HepG2 (cell line): ENCODE data around the gene ATP7B. TPM values are rescaled to one million over a fixed set of nuclear protein-coding genes. Genes with fewer than 3 reads are reported as not detected.

Experiments
- ATAD3A ChIP-seq: sonication (generic); formaldehyde crosslinking; IDR thresholded peaks from 2 replicates; pipeline ENCODE4 v1.4.0; 2020; ENCODE audit warnings: missing genetic modification reagents
- ATF4 ChIP-seq, 2 experiments: fragments of 450-650 bp in 1 of 2; sonication (generic) in 1 of 2; formaldehyde crosslinking; IDR thresholded peaks; 2 replicates each; pipeline versions ENCODE4 v1.5.0 to v1.8.0; 2020 to 2022; ENCODE audit warnings: mild to moderate bottlenecking in 1 of 2, missing genetic modification reagents in 1 of 2
- CREB1 ChIP-seq, 2 experiments: fragments of 450-650 bp in 1 of 2; IDR thresholded peaks; 2 replicates each; pipeline ENCODE4 v1.6.1; 2016 to 2017; ENCODE audit warnings: control low read depth in 1 of 2, mild to moderate bottlenecking in 1 of 2, missing compliant biosample characterization in 1 of 2, missing genetic modification characterization in 1 of 2
- HIC2 ChIP-seq: sonication (generic); formaldehyde crosslinking; IDR thresholded peaks from 2 replicates; pipeline ENCODE4 v1.9.0; 2022; ENCODE audit warnings: low read depth, missing genetic modification reagents
- KDM6A ChIP-seq: IDR thresholded peaks from 2 replicates; pipeline ENCODE4 v1.6.1; 2016; ENCODE audit warnings: low read depth
- MAF1 ChIP-seq: sonication (generic); formaldehyde crosslinking; IDR thresholded peaks from 2 replicates; pipeline ENCODE4 v1.5.0; 2020; ENCODE audit warnings: missing genetic modification reagents, borderline replicate concordance
- MLLT10 ChIP-seq: sonication (generic); formaldehyde crosslinking; IDR thresholded peaks from 2 replicates; pipeline ENCODE4 v1.4.0; 2020; ENCODE audit warnings: missing genetic modification reagents
- NBN ChIP-seq: fragments of 450-650 bp; conservative IDR thresholded peaks from 2 replicates; pipeline ENCODE4 v1.6.1; 2017
- NFRKB ChIP-seq: fragments of 450-650 bp; IDR thresholded peaks from 2 replicates; pipeline ENCODE4 v1.6.1; 2017
- NKX3-1 ChIP-seq: sonication (generic); formaldehyde crosslinking; IDR thresholded peaks from 2 replicates; pipeline ENCODE4 v1.5.0; 2020; ENCODE audit warnings: missing genetic modification reagents
- NR3C1 ChIP-seq: sonication (generic); formaldehyde crosslinking; IDR thresholded peaks from 2 replicates; pipeline ENCODE4 v1.4.0; 2020; ENCODE audit warnings: missing genetic modification reagents
- SMYD3 ChIP-seq: sonication (generic); formaldehyde crosslinking; IDR thresholded peaks from 2 replicates; pipeline ENCODE4 v1.8.1; 2023; ENCODE audit warnings: mild to moderate bottlenecking, missing genetic modification reagents
- THAP8 ChIP-seq: sonication (generic); formaldehyde crosslinking; IDR thresholded peaks from 2 replicates; pipeline ENCODE4 v1.5.1; 2020; ENCODE audit warnings: missing genetic modification reagents, mild to moderate bottlenecking, borderline replicate concordance
- TRIM22 ChIP-seq: fragments of 450-650 bp; IDR thresholded peaks from 2 replicates; pipeline ENCODE4 v1.6.1; 2017
- U2AF2 ChIP-seq: fragments of 200-400 bp; formaldehyde crosslinking; IDR thresholded peaks from 2 replicates; pipeline ENCODE4 v1.6.1; 2017; ENCODE audit warnings: low read depth, mild to moderate bottlenecking, low read length
- ZBTB1 ChIP-seq: sonication (generic); formaldehyde crosslinking; IDR thresholded peaks from 2 replicates; pipeline ENCODE4 v1.4.0; 2020; ENCODE audit warnings: missing genetic modification reagents, borderline replicate concordance
- ZNF12 ChIP-seq: sonication (generic); formaldehyde crosslinking; IDR thresholded peaks from 2 replicates; pipeline ENCODE4 v1.5.0; 2020; ENCODE audit warnings: missing genetic modification reagents
- ZNF232 ChIP-seq: sonication (generic); formaldehyde crosslinking; IDR thresholded peaks from 2 replicates; pipeline ENCODE4 v1.4.0; 2020; ENCODE audit warnings: missing genetic modification reagents, borderline replicate concordance
- ZNF362 ChIP-seq: sonication (generic); formaldehyde crosslinking; IDR thresholded peaks from 2 replicates; pipeline ENCODE4 v1.4.0; 2020; ENCODE audit warnings: missing genetic modification reagents, mild to moderate bottlenecking, borderline replicate concordance
- ZNF460 ChIP-seq: sonication (generic); formaldehyde crosslinking; IDR thresholded peaks from 2 replicates; pipeline ENCODE4 v1.5.1; 2020; ENCODE audit warnings: missing genetic modification reagents, mild to moderate bottlenecking, borderline replicate concordance
- ZNF652 ChIP-seq: IDR thresholded peaks from 2 replicates; pipeline ENCODE4 v1.6.1; 2016; ENCODE audit warnings: low read depth, borderline replicate concordance
- ZNF709 ChIP-seq: sonication (generic); formaldehyde crosslinking; IDR thresholded peaks from 2 replicates; pipeline ENCODE4 v1.5.0; 2020; ENCODE audit warnings: mild to moderate bottlenecking, missing genetic modification reagents
- ZNF772 ChIP-seq: sonication (generic); formaldehyde crosslinking; IDR thresholded peaks from 2 replicates; pipeline ENCODE4 v1.5.0; 2020; ENCODE audit warnings: mild to moderate bottlenecking, missing genetic modification reagents
- ZNF775 ChIP-seq: sonication (generic); formaldehyde crosslinking; IDR thresholded peaks from 2 replicates; pipeline ENCODE4 v1.4.0; 2020; ENCODE audit warnings: missing genetic modification reagents, mild to moderate bottlenecking, moderate library complexity, borderline replicate concordance
- ZNF776 ChIP-seq: sonication (generic); formaldehyde crosslinking; IDR thresholded peaks from 2 replicates; pipeline ENCODE4 v1.4.0; 2020; ENCODE audit warnings: mild to moderate bottlenecking, missing genetic modification reagents
- ZNF816 ChIP-seq: sonication (generic); formaldehyde crosslinking; IDR thresholded peaks from 2 replicates; pipeline ENCODE4 v1.8.0; 2022; ENCODE audit warnings: missing genetic modification reagents, mild to moderate bottlenecking, borderline replicate concordance
- polyA plus RNA-seq, 8 experiments: library from polyadenylated mRNA; depleted of rRNA in 3 of 8; stranded (reverse) in 7 of 8; unstranded in 1 of 8; fragments of >200 nt; fragmentation: Illumina TruSeq in 4 of 8; extraction: Trizol in 4 of 8; gene quantifications; 2 replicates each; pipeline versions ENCODE4 v1.2.1 to v1.2.3, GENCODE V29; 2011 to 2016; ENCODE audit warnings: low read depth in 4 of 8, missing spikeins in 1 of 8, mixed read lengths in 1 of 8; ENCODE audit not compliant: insufficient read depth in 1 of 8
- total RNA-seq, 5 experiments: library from RNA; depleted of rRNA; stranded (reverse); fragments of >200 nt; fragmentation: Illumina TruSeq; extraction: Trizol; gene quantifications; 2 replicates each; pipeline ENCODE4 v1.2.3, GENCODE V29; 2016; ENCODE audit warnings: low read depth in 1 of 5

Gene ATP7B
- total and polyA plus RNA-seq, 2 of the 13 experiments (the other 11 are each of a cell fraction or from before 2014, with no cell fraction given) = 31.8 to 57.4 TPM

GRCh38 chr13:51997641-51998330, 13.5 kb downstream of the ATP7B start (continued):
- TF ChIP-seq HIC2 (CRISPR knock-in tag) = peak; percentile 52; the same call in 1 of the 2 replicates
- TF ChIP-seq ZNF362 (CRISPR knock-in tag) = no peak; the same call in 1 of the 2 replicates
- TF ChIP-seq TRIM22 = no peak
- no peak for TF ChIP-seq ZNF709 (CRISPR knock-in tag)
- TF ChIP-seq MAF1 = no peak
- 0 out of 2 replicates have a peak, but pooled peaks have one; percentile 53 for TF ChIP-seq ZNF652 (CRISPR knock-in tag)
- TF ChIP-seq MLLT10 (CRISPR knock-in tag) = no peak
- TF ChIP-seq NR3C1 (CRISPR knock-in tag) = no peak
- TF ChIP-seq ATAD3A (CRISPR knock-in tag) = no peak
- 0 out of 2 replicates have a peak, but pooled peaks have one; percentile 50 for TF ChIP-seq KDM6A (CRISPR knock-in tag)
- no peak for TF ChIP-seq SMYD3 (CRISPR knock-in tag)
- no peak for TF ChIP-seq THAP8 (CRISPR knock-in tag)
- peak; percentile 83 for TF ChIP-seq ZNF12 (CRISPR knock-in tag)
- 0 out of 2 replicates have a peak, but pooled peaks have one; percentile 35 for TF ChIP-seq ZNF772 (CRISPR knock-in tag)
- TF ChIP-seq ATF4 (CRISPR knock-in tag; IDR thresholded peaks at IDR 0.05) = no peak
- no peak for TF ChIP-seq ZNF816 (CRISPR knock-in tag)
- no peak for TF ChIP-seq NBN
- TF ChIP-seq ZNF460 = no peak
- TF ChIP-seq ZNF776 (CRISPR knock-in tag) = no peak
- TF ChIP-seq CREB1 (IDR thresholded peaks at IDR 0.05) = no peak
- peak; percentile 67 for TF ChIP-seq CREB1 (CRISPR knock-in tag; IDR thresholded peaks at IDR 0.05)
- TF ChIP-seq U2AF2 = no peak
- TF ChIP-seq NKX3-1 (CRISPR knock-in tag) = no peak
- no peak for TF ChIP-seq ZBTB1 (CRISPR knock-in tag)
- no peak for TF ChIP-seq ZNF775 (CRISPR knock-in tag)
- no peak for TF ChIP-seq ZNF232
- no peak for TF ChIP-seq NFRKB
